HG03469 (cell line): Measurements from ENCODE around the gene PDK4.
A peak's percentile ranks its signal among the peaks of the same experiment; 100 is the strongest.

ENCODE experiments used
- ATAC-seq: cut with Tn5 transposase; IDR thresholded peaks from one replicate; pipeline ENCODE4 v1.9.1; 2021; ENCODE audit warnings: mild to moderate bottlenecking, moderate library complexity, moderate number of reproducible peaks; ENCODE audit not compliant: unreplicated experiment

The PDK4 gene

GRCh38 chr7:95596198-95597063 lies at the start of gene PDK4:
Gene PDK4, minus strand, starts transcription at chr7:95596516. Its CDS starts 223 bp downstream, at chr7:95596293.
- no peak for ATAC-seq

- ATAC-seq, result no peak
Measured at GRCh38 chr7:95642173-95642572, 45.9 kb upstream of the PDK4 start.

- ATAC-seq, result no peak
Measured at GRCh38 chr7:95636140-95636940, 40.0 kb upstream of the PDK4 start.

- ATAC-seq, result no peak
Measured at GRCh38 chr7:95632609-95633008, 36.3 kb upstream of the PDK4 start.

- ATAC-seq, result no peak
Measured at GRCh38 chr7:95631527-95631926, 35.2 kb upstream of the PDK4 start.

- no peak for ATAC-seq
Measured at GRCh38 chr7:95630702-95631458, 34.6 kb upstream of the PDK4 start.

GRCh38 chr7:95628831-95629439 lies 32.6 kb upstream of the PDK4 start:
- ATAC-seq, result no peak

- no peak for ATAC-seq
Measured at GRCh38 chr7:95623788-95624187, 27.5 kb upstream of the PDK4 start.

GRCh38 chr7:95622859-95623258 lies 26.5 kb upstream of the PDK4 start:
- ATAC-seq, result no peak

GRCh38 chr7:95622001-95622549 lies 25.8 kb upstream of the PDK4 start:
- ATAC-seq, result no peak

- ATAC-seq, result no peak
Measured at GRCh38 chr7:95621404-95621803, 25.1 kb upstream of the PDK4 start.

- no peak for ATAC-seq
Measured at GRCh38 chr7:95620631-95621030, 24.3 kb upstream of the PDK4 start.

GRCh38 chr7:95619921-95620320 lies 23.6 kb upstream of the PDK4 start:
- no peak for ATAC-seq

- ATAC-seq, result no peak
Measured at GRCh38 chr7:95619517-95619916, 23.2 kb upstream of the PDK4 start.

- ATAC-seq, result no peak
Measured at GRCh38 chr7:95614442-95614940, 18.2 kb upstream of the PDK4 start.

- no peak for ATAC-seq
Measured at GRCh38 chr7:95611224-95611623, 14.9 kb upstream of the PDK4 start.

GRCh38 chr7:95609277-95609971 lies 13.1 kb upstream of the PDK4 start:
- no peak for ATAC-seq

- peak; percentile 98 for ATAC-seq
Measured at GRCh38 chr7:95608359-95609173, 12.2 kb upstream of the PDK4 start.

GRCh38 chr7:95607561-95607960 lies 11.2 kb upstream of the PDK4 start:
- ATAC-seq, result no peak
